CD4-positive, alpha-beta T cell treated with Interleukin-15 for 4 hours (primary cell): ENCODE data around the gene TSC22D2.
"Not testable (repeated sequence)": the region's sequence is repeated elsewhere in the genome, so short reads cannot be mapped to it uniquely, and the experiment has no call there.

Source experiments
- DNase-seq: peaks from one replicate; pipeline ENCODE4 v3.0.0-alpha.2; 2020; ENCODE audit warnings: low spot score

Gene TSC22D2

DNA sequence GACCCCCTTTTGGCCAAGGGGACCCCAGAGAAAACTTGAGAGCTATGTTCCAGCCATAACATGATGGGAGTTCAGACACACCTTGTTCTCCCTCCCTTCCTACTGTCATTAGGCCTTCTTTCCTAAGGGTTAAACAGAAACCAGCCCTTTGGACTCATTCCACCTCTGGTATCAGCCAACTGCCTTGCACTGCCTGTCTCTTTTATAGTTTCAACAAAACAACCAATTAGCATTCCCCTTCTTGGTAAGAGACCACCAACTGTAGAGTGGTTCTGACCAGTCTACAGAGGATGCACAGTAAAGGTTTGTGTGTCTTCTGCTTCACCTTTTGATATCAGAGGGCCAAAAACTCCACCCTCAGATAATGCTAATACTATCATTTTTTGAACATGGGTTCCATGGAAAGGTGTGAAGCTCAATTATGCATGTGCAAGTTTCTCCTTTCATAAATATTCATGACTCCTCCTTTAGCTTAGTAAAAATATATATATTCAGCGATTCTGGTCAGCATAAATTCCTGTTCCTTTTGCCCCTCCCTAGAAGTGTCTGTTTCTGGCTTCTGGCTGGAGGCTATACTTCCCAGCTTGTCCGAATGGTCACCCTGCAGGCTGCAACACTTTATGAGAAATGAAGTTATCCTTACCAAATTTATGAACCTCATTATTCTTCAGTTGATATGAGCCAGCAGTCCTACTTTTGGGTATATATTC, 82.3 kb downstream of the TSC22D2 start:
- no peak for DNase-seq

DNA sequence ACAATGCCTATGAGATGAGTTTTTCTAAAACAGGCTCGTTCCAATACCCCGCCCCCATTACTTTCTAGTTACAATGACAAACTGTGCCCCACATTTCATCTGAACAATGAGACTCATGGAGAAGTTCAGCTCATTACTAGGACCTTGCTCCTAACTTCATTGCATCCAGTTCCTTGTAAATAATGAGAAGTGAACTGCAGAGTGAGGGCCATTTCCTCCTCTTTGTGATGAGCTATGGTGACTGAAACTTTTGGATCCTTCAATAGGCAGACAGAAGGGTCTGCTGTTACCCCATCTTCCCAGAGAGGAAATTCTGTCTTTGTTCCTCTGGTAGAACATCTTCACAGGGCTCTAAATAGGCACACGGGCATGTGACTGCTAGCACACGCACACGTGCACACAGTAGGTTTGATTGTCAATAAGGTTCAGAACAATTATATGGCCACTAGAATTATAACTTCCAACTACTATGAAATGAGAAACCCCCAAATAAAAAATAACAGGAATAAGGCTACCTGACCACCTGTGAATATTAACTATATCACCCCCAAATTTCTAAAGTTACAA, 86.4 kb downstream of the TSC22D2 start:
- DNase-seq: no peak

DNA sequence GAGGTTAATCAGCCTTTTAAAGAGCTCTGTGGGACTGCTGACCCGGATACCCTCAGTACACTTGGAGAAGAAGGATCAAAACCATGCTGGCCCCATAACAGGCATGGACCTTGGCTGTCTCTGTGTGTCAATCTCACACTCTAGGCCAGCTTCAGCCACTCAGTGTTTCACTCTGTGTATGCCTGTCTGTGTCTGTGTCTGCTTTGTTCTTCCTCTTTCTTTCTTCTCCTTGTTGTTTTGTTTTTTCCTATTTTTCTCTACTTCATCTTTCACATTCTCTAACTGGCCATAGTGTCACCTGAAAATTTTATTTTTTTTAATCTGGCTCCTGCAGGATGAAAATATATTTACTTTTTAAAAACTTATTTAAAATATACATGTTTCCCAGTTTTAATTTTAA, 87.1 kb downstream of the TSC22D2 start:
- no peak for DNase-seq

DNA sequence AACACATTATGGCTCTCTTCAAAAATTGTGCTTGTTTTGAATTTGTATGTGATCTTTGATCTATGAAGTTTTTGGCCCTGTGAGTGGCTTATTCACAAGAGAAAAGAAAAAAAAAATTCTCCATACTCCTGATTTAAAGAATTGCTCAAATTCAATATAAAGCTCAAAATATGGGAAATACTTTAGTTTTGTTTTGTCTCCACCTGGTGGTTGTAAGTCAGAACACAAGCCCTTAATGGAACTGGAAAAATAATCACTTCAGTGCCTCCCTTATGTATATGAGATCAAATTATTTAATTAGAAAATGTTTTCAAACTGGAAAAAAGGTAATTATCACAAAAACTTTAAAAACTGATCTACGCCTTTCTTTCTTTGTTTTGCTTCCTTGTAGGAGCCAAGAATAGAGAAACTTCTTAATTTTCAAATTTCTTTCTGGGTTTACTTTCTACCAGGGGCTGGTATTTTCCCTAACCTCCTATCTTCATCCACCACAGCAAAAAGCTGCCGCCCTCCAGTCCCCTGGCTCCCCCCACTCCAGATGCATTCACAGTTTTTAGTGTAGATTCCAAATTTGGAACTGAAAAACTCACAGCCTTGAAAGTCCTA, 87.6 kb downstream of the TSC22D2 start:
- DNase-seq: peak; percentile 63

DNA sequence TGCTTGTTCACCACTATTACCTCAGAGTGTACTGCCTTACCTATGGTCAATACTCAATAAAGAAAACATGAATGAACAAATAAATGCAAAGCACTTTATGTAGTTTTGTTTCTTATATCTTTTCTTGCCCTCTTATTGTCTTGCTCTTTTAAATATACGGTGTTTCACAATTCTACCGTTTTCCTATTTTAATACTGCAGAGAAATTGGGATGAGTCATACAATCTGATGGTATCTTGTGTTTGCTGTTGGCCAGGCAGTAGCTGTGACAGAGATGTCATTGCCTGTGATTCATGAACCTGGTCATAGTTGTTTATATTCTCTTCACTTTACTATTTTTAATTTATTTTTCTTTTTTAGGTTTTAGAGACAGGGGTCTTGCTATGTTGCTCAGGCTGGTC, 89.9 kb downstream of the TSC22D2 start:
- no peak for DNase-seq

DNA sequence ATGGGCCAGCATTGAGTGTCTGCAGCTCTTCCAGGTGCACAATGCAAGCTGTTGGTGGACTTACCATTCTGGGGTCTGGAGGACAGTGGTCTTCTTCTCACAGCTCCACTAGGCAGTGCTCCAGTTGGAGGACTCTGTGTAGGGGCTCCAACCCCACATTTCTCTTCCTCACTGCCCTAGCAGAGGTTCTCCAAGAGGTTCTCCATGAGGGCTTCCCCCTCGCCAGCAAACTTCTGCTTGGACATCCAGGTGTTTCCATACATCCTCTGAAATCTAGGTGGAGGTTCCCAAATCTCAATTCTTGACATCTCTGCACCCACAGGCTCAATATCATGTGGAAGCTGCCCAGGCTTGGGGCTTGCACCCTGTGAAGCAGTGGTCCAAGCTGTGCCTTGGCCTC, 92.9 kb downstream of the TSC22D2 start:
- not testable (repeated sequence) for DNase-seq

DNA sequence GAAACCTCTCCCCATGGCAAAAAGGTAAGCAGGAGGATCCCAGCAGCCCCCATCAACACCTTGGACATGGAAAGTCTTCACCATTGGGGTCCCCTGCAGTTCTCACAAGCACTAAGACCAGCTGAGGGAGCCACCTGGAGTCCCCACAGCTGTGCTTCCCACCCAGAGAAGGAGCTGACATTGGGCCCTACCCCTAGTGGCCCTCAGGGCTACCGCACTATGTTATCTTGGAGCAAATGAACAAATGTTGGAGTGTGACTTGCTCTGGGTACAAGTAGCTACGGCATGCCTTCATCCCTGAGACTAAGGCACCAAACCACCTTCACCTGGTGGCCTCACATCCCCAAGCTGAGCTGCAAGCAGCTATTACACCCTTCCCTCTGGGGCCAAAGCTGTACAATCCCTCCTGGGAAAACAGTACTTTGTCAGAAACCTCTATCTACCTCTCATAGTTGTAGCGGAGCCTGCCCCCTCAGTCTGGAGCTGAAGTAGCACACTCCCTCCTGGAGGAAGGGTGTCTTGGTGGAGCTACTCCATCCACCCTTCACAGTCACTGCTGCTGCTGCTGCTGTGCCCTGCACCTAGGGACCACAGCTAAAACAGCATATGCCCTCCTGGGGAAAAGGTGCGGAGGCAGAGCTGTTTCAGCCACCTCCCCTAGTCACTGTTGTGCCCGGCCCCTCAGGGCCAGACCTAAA, 95.5 kb downstream of the TSC22D2 start:
- no peak for DNase-seq

DNA sequence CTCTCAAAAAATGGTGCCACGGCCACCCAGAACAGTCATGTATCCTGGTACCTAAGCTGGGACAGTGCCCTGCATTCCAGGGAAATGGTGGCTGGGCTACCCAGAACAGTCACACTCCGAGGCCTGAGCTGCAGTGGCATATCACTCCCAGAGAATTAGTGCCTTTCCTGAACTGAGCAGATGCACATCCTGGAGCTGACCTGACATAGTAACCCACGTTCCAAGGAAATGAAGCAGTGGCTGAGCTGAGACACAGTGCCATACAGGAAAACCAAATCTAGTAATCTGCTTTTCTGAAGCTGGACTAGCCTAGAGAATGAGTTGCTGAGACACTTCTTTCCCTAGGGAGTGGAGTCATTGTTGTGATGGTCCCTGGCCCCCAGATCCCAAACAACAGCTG, 96.4 kb downstream of the TSC22D2 start:
- no peak for DNase-seq

DNA sequence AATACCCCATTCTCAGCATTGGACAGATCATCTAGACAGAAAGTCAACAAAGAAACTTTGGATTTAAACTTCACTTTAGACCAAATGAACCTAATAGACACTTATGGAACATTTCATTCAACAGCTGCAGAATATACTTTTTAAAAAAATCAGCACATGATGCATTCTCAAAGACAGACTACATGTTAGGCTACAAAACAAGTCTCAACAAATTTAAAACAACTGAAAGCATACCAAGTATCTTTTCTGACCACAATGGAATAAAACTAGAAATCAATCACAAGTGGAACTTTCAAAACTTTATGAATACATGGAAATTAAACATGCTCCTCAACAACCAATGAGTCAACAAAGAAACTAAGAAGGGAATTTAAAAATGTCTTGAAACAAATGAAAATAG, 100.3 kb downstream of the TSC22D2 start:
- no peak for DNase-seq

DNA sequence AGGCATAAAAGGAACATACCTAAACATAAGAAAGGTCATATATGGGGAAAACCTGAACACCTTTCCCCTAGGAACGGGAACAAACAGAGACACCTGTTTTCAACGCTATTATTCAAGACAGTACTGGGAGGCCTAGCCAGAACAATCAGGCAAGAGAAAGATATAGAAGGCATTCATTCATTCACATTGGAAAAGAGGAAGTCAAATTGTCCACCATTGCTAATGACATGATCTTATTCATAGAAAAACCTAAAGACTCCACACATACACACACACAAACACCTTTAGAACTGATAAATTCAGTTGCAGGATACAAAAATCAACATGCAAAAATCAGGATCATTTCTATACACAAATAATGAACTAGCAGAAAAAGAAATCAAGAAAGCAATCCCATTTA, 101.7 kb downstream of the TSC22D2 start:
- DNase-seq: no peak

DNA sequence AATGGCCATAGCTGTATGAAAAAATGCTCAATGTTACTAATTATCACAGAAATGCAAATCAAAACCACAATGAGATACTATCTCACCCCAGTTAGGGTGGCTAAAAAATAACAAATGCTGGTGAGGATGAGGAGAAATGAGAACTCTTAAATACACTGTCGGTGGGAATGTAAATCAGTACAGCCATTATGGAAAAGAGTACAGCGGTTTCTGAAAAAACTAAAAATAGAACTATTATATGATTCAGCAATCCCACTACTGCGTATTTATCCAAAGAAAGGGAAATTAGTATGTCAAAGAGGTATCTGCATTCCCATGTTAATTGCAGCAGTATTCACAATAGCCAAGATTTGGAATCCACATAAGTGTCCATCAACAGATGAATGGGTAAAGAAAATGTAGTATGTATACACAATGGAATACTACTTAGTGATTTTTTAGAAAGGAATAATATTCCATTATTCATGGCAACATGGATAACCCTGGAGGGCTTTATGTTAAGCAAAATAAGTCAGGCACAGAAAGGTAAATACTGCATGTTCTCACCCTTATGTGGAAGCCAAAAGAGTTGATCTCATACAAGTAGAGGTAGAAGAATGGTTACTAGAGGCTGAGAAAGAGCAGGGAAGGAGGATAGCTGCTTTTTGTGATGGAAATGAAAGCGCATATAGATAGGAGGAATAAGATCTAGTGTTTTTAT, 103.2 kb downstream of the TSC22D2 start:
- no peak for DNase-seq

DNA sequence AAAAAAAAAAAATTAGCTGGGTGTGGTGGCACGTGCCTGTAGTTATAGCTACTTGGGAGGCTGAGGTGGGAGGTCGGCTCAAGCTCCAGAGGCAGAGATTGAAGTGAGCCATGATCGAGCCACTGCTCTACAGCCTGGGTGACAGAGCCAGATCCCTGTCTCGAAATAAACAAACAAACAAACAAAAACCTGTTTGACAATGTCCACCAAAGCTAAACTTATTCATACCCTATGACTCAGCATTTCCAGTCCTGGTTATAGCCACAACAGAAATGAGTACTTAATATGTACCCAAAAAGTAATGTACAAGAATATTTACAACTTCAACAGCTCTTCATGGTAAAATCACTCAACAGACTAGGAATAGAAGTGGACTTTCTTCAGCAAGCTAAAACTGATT, 107.1 kb downstream of the TSC22D2 start:
- no peak for DNase-seq
